HL-60/S4 treated with retinoic acid at 250 ng/mL for 4 days and 3 days (cell line): ENCODE measurements around the gene ZMIZ1.

Experiments used
- in situ Hi-C: fragments of 300-500 bp; cut with MboI; formaldehyde crosslinking; loops from 2 replicates; pipeline ENCODE4 v1.7.0; 2022; ENCODE audit warnings: low sequenced_read_pairs

Gene ZMIZ1

DNA sequence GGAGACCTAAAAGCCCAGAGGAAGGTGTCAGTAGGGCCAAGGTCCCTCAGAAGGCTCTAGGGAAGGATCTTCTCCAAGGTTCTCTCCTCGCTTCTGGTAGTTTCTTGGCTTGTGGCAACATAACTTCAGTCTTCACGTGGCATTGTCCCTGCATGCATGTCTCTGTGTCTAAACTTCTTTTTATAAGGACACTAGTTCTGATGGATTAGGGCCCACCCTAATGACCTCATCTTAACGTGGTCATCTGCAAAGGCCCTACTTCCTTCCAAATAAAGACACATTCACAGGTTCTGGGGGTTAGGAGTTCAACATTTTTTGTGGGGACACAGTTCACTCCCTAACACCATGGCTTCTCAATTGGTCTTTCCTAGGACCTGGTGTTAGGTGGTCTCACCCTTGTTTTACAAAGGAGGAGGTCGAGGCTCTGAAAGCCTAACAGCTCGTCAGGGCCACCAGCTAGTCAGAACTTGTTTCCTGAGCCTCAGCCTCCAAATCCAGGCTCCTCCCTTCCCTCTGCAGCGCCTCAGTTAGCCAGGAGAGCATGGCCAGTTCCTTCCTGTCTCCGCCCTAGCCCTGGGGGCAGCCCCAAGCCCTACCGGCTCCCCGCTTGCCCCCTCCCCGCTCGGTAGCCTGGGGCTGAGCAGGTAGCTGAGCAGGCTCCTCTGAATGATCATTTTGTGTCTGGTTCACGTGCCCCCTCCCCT, 168.8 kb downstream of the ZMIZ1 start:
- in situ Hi-C loops, result no loop called here

DNA sequence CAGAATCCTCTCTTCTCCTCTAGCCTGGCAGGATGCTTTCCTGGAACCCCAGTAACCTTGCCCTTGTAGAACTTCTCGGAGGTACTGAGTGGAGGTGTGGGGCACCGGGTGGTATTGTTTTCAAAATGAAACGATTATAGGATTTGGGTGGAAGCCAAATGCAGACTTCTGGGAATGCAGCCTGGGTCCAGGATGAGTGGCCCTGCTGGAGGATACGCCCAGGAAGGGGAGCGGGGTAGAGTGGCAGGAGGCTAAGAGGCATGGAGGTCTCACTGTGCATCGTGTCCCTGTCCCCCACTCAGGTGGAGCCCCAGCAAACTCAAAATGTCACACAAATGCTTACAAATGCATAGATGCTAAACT, 169.4 kb downstream of the ZMIZ1 start:
- in situ Hi-C loops, result no loop called here

DNA sequence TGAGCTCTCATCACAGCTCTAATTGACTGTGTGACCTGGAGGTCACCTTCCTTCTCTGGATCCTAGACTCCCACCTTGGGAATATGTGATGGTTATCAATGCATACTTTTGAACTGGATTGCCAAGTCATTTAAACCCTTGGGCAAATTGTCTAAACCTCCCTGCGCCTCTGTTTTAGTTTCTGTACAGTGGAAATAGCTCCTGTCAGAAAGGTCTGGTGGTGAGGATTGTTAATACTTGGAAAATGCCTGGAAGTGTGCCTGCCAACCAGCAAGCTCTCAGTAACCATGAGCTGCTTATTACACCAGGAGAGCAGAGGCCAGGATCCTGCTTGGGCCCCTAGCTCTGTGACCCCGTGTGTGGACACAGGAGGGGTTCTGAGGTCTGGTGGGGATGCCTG, 169.8 kb downstream of the ZMIZ1 start:
- in situ Hi-C loops, result no loop called here

DNA sequence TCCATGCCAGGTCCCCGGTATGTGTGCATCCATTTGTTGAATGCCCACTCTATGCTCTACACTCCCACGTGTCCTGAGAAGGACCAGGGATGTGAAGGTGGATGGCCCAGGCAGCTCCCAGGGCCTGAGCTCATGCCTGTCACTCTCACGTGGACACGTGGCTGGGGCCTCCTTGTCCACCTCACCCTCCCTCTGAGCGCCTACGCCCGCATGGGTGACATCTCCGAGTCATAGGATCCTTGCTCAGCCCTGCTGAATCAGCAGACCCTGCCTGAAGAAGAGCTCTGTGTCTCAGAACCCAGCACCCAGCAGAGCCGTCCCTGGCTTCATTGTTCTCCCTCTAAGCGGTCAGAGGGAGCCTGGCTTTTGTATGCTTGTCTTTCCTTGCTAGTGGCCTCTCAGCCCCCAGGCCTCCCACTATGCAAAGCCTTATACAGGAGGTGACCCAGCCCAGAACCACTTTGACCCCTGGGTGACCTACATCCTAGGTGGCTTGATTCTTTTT, 170.6 kb downstream of the ZMIZ1 start:
- in situ Hi-C loops, result no loop called here

GRCh38 chr10:79239924-79240581, 171.3 kb downstream of the ZMIZ1 start:
- in situ Hi-C loops, result no loop called here

- in situ Hi-C loops, result no loop called here
Observed at GRCh38 chr10:79241629-79241989, 172.8 kb downstream of the ZMIZ1 start.

GRCh38 chr10:79241990-79242619, 173.3 kb downstream of the ZMIZ1 start:
- in situ Hi-C loops, result no loop called here

- in situ Hi-C loops, result no loop called here
Observed at GRCh38 chr10:79242620-79243152, 173.9 kb downstream of the ZMIZ1 start.

GRCh38 chr10:79243181-79244067, 174.7 kb downstream of the ZMIZ1 start:
- in situ Hi-C loops, result no loop called here

DNA sequence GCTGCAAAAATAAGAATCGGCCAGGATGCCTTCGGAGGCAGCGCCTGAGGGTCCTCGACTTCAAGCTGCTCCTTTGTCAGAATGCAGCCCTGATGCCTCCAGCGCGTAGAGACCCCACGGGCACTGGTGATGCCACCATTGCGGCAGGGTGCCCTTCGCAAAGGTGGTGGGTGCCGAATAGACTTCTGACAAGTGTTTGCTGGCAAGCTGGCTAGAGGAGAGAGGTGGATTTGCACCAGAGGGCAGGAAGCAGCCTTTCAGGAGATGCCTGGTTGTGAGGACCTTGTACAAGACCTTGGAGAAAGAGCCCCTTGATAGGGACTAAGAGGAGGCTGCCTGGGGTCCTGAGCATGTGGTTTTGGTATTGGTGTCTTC, 175.3 kb downstream of the ZMIZ1 start:
- in situ Hi-C loops, result no loop called here

DNA sequence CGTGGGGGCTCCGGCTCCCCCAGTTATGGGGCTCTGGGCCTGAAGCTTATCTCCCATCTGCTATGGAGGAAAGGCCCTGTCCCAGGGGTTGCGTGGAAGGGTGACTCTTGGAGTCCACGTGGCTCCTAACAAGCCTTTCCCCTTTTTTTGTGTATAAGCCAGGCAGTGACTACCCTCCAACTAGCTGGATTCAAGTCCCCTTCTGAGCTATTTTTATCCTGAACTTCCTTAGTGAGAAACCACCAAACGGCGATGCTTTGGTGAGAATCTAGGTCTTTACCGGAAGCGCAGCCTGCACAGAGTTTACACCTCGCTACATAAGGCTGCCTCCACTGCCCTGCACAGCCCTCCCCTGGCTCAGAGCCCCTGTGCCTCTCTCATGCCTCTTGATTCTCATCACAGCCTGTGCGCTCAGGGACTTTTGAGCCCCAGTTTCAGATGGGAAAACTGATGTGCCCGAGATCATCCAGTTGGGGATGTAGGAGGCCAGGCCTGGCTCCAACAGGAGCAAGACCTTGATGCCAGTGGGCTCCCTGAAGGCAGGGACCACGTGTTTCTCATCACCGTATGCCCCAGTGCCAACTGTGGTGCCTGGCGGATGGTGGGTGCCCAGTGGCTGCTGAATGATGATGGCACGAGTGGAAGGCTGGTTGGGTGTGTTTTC, 176.2 kb downstream of the ZMIZ1 start:
- in situ Hi-C loops, result no loop called here

GRCh38 chr10:79245539-79246208, 176.9 kb downstream of the ZMIZ1 start:
- in situ Hi-C loops, result no loop called here

DNA sequence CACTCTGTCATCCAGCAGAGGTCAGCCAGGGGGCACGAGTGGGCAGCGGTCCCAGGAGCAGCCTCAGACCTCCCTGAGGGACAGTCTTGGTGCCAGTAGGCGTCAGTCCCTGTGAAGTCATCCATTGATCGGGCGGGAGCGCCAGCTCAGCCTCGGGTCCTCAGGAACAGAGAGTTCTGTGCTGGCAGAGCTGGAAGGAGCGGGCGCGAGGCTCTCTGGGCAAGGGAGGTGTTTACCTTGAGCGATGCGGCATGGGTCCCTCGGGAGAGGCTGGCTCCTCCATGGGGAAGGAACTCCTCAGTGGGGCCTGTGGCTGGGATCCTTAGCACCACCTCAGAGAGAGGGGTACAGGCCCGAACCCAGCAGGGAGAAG, 177.4 kb downstream of the ZMIZ1 start:
- in situ Hi-C loops, result no loop called here

DNA sequence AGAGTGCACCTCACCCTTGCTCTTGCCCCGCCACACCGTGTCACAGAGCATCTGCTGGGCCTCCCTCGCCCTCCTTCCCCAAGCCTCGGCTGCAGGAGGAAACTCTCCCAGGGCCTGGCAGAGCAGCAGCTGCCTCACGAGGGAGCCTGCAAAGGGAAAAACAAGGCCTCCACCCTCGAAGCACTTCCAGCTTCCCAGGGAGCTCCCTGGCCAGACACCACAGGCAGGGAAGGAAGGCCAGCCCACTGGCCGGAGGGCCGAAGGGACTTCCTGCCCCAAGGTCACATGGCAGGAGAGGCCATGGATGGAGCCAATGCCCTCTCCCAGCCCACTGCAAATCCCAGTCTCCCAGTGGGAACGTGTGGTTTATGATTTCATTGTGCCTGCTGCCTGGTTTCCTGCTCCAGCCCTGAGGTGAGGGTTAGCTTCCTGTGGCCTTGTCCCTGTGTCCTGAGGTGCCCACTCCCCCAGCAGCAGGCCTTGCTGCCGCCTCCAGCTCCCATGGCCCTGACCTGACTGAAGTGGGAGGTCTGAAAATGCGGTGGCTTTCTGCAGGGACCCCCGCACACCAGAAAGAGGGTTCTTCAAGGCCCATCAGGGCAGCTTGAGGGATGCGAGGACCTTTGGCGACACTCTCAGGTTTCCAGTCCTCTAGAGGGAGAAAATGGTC, 178.0 kb downstream of the ZMIZ1 start:
- in situ Hi-C loops, result no loop called here

GRCh38 chr10:79247373-79248137, 178.8 kb downstream of the ZMIZ1 start:
- in situ Hi-C loops, result no loop called here

GRCh38 chr10:79248341-79249185, 179.8 kb downstream of the ZMIZ1 start:
- in situ Hi-C loops, result no loop called here

- in situ Hi-C loops, result no loop called here
Observed at GRCh38 chr10:79249186-79250121, 180.7 kb downstream of the ZMIZ1 start.
